ENCODE measurements around the gene EGF. TPM values are rescaled to one million over a fixed set of nuclear protein-coding genes. Genes with fewer than 3 reads are reported as not detected.

The EGF gene
- total RNA-seq, 1 experiment from 2014 or later: 1.5 TPM

- Mint-ChIP-seq H3K36me3 (ENCODE audit: insufficient read depth in 1 of 3, low read depth in 3 of 3) (peaks cover 0 to 11% (median 6%) of the 10 kb centered on the region in 3 experiments; a peak in 4 of 7 replicates), H3K27ac (no peak overlapping the region), H3K4me3 (no peak overlapping the region), H3K9me3 (peaks cover 10% of the 10 kb centered on the region in 2 experiments; a peak in 4 of 5 replicates), H3K27me3 (ENCODE audit: low read depth) (no peaks in the 10 kb centered on the region), H3K4me1 (peaks cover 7 to 13% of the 10 kb centered on the region in 2 experiments)
- H3T11ph ChIP-seq (ENCODE audit: low read length): no peak overlapping the region
- no peak overlapping the region for H3K23ac ChIP-seq (ENCODE audit: insufficient read length, low read depth, low read length)
- H2AK5ac ChIP-seq (ENCODE audit: insufficient read length, low read length): no peak overlapping the region
- TF ChIP-seq CTCF (conservative IDR thresholded peaks at IDR 0.05): no peak
- H4K8ac ChIP-seq (replicated peaks; ENCODE audit: insufficient read length, low read depth, low read length): no peak overlapping the region
- H3K14ac ChIP-seq (ENCODE audit: insufficient read depth, low read length): no peak overlapping the region
- H3K56ac ChIP-seq (ENCODE audit: insufficient read length, low read depth, low read length): no peak overlapping the region
- H2AFZ ChIP-seq (ENCODE audit: low read length): no peak overlapping the region
- no peak overlapping the region for H4K91ac ChIP-seq (ENCODE audit: insufficient read length, low read depth, low read length)
- no peaks in the 10 kb centered on the region for H4K20me1 ChIP-seq (ENCODE audit: control insufficient read depth, insufficient read depth, insufficient read length)
- H3K18ac ChIP-seq (ENCODE audit: insufficient read length, low read depth, low read length): peak overlapping the region; percentile 3
- H4K5ac ChIP-seq (ENCODE audit: insufficient read length, low read depth, low read length): no peak overlapping the region
- H2BK120ac ChIP-seq (ENCODE audit: low read depth, low read length, poor library complexity, severe bottlenecking): no peak overlapping the region
- no peak overlapping the region for H2BK15ac ChIP-seq (ENCODE audit: low read depth, low read length)
- no peak overlapping the region for H2BK20ac ChIP-seq (ENCODE audit: low read depth, low read length, poor library complexity, severe bottlenecking)
- no CpG with 5 or more reads among the region's 6 CpGs for WGBS (ENCODE audit: extremely low coverage, insufficient read length, low lambda C conversion rate)
- H3K27me3 ChIP-seq (ENCODE audit: insufficient read depth, low read length): no peaks in the 10 kb centered on the region
- H3K9ac ChIP-seq (ENCODE audit: extremely low read depth, insufficient read length, low read length): no peak overlapping the region
- H2BK12ac ChIP-seq (ENCODE audit: insufficient read length, low read depth, low read length): no peak overlapping the region
- H3K27ac ChIP-seq (ENCODE audit: insufficient read length, low read depth, low read length): no peak overlapping the region
- H3K23me2 ChIP-seq (ENCODE audit: insufficient read length, low read depth, low read length, poor library complexity, severe bottlenecking): no peaks in the 10 kb centered on the region
- H3K79me2 ChIP-seq (ENCODE audit: insufficient read depth, low read length): no peaks in the 10 kb centered on the region
- no peaks in the 10 kb centered on the region; the same call in 1 of the 2 replicates for H3K4me1 ChIP-seq (ENCODE audit: insufficient read depth, low read length)
- no peak for DNase-seq
- H3K4ac ChIP-seq (ENCODE audit: low read depth, low read length): no peak overlapping the region
- H3K4me2 ChIP-seq (ENCODE audit: insufficient read depth, insufficient read length, low read length): no peak overlapping the region
- H3K79me1 ChIP-seq (ENCODE audit: insufficient read depth, low read depth, low read length, poor library complexity, severe bottlenecking): no peaks in the 10 kb centered on the region
- H2BK5ac ChIP-seq (ENCODE audit: insufficient read length, low read length): no peak overlapping the region
- H3K9me3 ChIP-seq (ENCODE audit: control insufficient read depth, low read depth, low read length): no peaks in the 10 kb centered on the region
These were observed 101.5 kb downstream of the EGF start for GRCh38 chr4:110014233-110014632.
